Smooth muscle cell (in vitro differentiated cells): ENCODE results near the gene PTGER1. TPM values are rescaled to one million over a fixed set of nuclear protein-coding genes. Genes with fewer than 3 reads are reported as not detected.

Experiments used
- polyA plus RNA-seq: library from polyadenylated mRNA; unstranded; fragments of >200 nt; fragmentation: Nextera tagmentation; extraction: Ambion mirVana; gene quantifications from 2 replicates; pipeline ENCODE4 v1.2.1, GENCODE V29; 2016
- small RNA-seq: library from RNA; depleted of rRNA; stranded (forward); fragments of <200 nt; gene quantifications from one replicate; pipeline ENCODE3, GENCODE V24; 2014
- total RNA-seq: library from RNA; depleted of rRNA; stranded (reverse); fragments of >200 nt; gene quantifications from 2 replicates; pipeline ENCODE4 v1.2.3, GENCODE V29; 2014

Gene PTGER1
- total and polyA plus RNA-seq, 2 experiments from 2014 or later, result 0.27 to 1.0 TPM

Small RNAs within 50 kb of the gene (small RNA-seq; reads per million reads assigned to genes)
- 0.32 reads per million, percentile 7 among the genes with 10 or more reads in this experiment for gene SNRPGP15

Other genes starting within 250 kb of the PTGER1 start
- 2.6 and 3.0 TPM in 2 replicates for gene ADGRE5, start 93.9 kb downstream of the PTGER1 start, total RNA-seq
- gene ADGRE5, start 93.9 kb downstream of the PTGER1 start, polyA plus RNA-seq, result 5.5 and 5.6 TPM in 2 replicates
- gene DDX39A, start 56.0 kb downstream of the PTGER1 start, total RNA-seq, result 18.2 and 23.1 TPM in 2 replicates
- gene DDX39A, start 56.0 kb downstream of the PTGER1 start, polyA plus RNA-seq, result 38.0 and 54.6 TPM in 2 replicates
- gene PKN1, start 42.0 kb downstream of the PTGER1 start, total RNA-seq, result 19.0 and 28.0 TPM in 2 replicates
- gene PKN1, start 42.0 kb downstream of the PTGER1 start, polyA plus RNA-seq, result 64.8 and 72.2 TPM in 2 replicates
- 73.0 and 81.8 TPM in 2 replicates for gene GIPC1, start 20.8 kb upstream of the PTGER1 start, total RNA-seq
- 142 and 178 TPM in 2 replicates for gene GIPC1, start 20.8 kb upstream of the PTGER1 start, polyA plus RNA-seq
- gene DNAJB1, start 43.0 kb upstream of the PTGER1 start, total RNA-seq, result 96.1 and 114 TPM in 2 replicates
- gene DNAJB1, start 43.0 kb upstream of the PTGER1 start, polyA plus RNA-seq, result 152 and 175 TPM in 2 replicates
- 80.6 and 86.1 TPM in 2 replicates for gene TECR, start 54.2 kb upstream of the PTGER1 start, total RNA-seq
- gene TECR, start 54.2 kb upstream of the PTGER1 start, polyA plus RNA-seq, result 216 and 252 TPM in 2 replicates
- gene NDUFB7, start 96.7 kb upstream of the PTGER1 start, total RNA-seq, result 238 and 316 TPM in 2 replicates
- gene NDUFB7, start 96.7 kb upstream of the PTGER1 start, polyA plus RNA-seq, result 346 and 361 TPM in 2 replicates
- gene CLEC17A, start 107.7 kb upstream of the PTGER1 start, total RNA-seq, result not detected in 2 replicates
- gene CLEC17A, start 107.7 kb upstream of the PTGER1 start, polyA plus RNA-seq, result not detected in 2 replicates
- not detected in 2 replicates for gene ADGRE3, start 199.5 kb upstream of the PTGER1 start, total RNA-seq
- not detected in 2 replicates for gene ADGRE3, start 199.5 kb upstream of the PTGER1 start, polyA plus RNA-seq
- gene ZNF333, start 214.7 kb upstream of the PTGER1 start, total RNA-seq, result 16.0 and 16.4 TPM in 2 replicates
- 14.8 and 15.8 TPM in 2 replicates for gene ZNF333, start 214.7 kb upstream of the PTGER1 start, polyA plus RNA-seq